IMR-90 (cell line): Measurements from ENCODE around the gene LONP2. TPM values are rescaled to one million over a fixed set of nuclear protein-coding genes. Genes with fewer than 3 reads are reported as not detected.

Experiments
- ATAC-seq: fragments of 200-7000 bp; cut with Tn5 transposase; 2 replicates; pipeline ENCODE4 v1.9.1; 2020; ENCODE audit warnings: low read depth, mild to moderate bottlenecking, moderate library complexity
- BruUV-seq: library from RNA; stranded (reverse); fragments of 400-500 nt; replicated peaks from 2 replicates; lab custom pipeline; 2021; lab: Mats Ljungman, UMichigan
- CTCF ChIA-PET: fragments of 300-600 bp; formaldehyde crosslinking; extraction: SDS; loops from one replicate; lab custom pipeline; 2021; ENCODE audit warnings: antibody characterized with exemption; lab: Yijun Ruan, JAX
- POLR2A ChIA-PET: fragments of 300-600 bp; sonication (Branson Sonifier 250); formaldehyde crosslinking; loops from one replicate; lab custom pipeline; 2022; ENCODE audit warnings: antibody characterized with exemption; ENCODE audit not compliant: unreplicated experiment; lab: Charles Lee
- DNase-seq: peaks from one replicate; pipeline ENCODE4 v3.0.0; 2013
- H2AFZ ChIP-seq: replicated peaks from 2 replicates; pipeline ENCODE3; 2013; ENCODE audit warnings: low read length, mild to moderate bottlenecking; ENCODE audit not compliant: poor library complexity
- H2AK5ac ChIP-seq: 2 replicates; pipeline ENCODE4 v1.6.1; 2013; ENCODE audit warnings: low read depth, low read length, inconsistent platforms
- H2AK9ac ChIP-seq: replicated peaks from 2 replicates; pipeline ENCODE3; 2013; ENCODE audit warnings: mild to moderate bottlenecking, low read depth, low read length, moderate library complexity; ENCODE audit not compliant: poor library complexity
- H2BK120ac ChIP-seq: 2 replicates; pipeline ENCODE4 v1.6.1; 2013; ENCODE audit warnings: low read depth, low read length, inconsistent platforms
- H2BK15ac ChIP-seq: 3 replicates; pipeline ENCODE4 v1.6.1; 2013; ENCODE audit warnings: low read depth, low read length, inconsistent platforms
- H2BK20ac ChIP-seq: 2 replicates; pipeline ENCODE4 v1.6.1; 2013; ENCODE audit warnings: low read depth, mild to moderate bottlenecking, inconsistent platforms, low read length, moderate library complexity
- H2BK5ac ChIP-seq: 2 replicates; pipeline ENCODE4 v1.6.1; 2013; ENCODE audit warnings: mild to moderate bottlenecking, low read depth, low read length, inconsistent platforms; ENCODE audit not compliant: poor library complexity, severe bottlenecking
- H3K14ac ChIP-seq: replicated peaks from 2 replicates; pipeline ENCODE4 v1.6.1; 2013; ENCODE audit warnings: low read depth, low read length, inconsistent platforms
- H3K18ac ChIP-seq: 2 replicates; pipeline ENCODE4 v1.6.1; 2013; ENCODE audit warnings: low read depth, low read length, control low read depth
- H3K23ac ChIP-seq: 2 replicates; pipeline ENCODE4 v1.6.1; 2013; ENCODE audit warnings: low read depth, low read length, inconsistent platforms
- H3K27ac ChIP-seq: 2 replicates; pipeline ENCODE4 v1.5.1; 2013; ENCODE audit warnings: mild to moderate bottlenecking, control low read depth, low read length; ENCODE audit not compliant: insufficient read depth
- H3K27me3 ChIP-seq: 2 replicates; pipeline ENCODE4 v1.6.1; 2013; ENCODE audit warnings: low read length; ENCODE audit not compliant: control insufficient read depth, insufficient read depth
- H3K36me3 ChIP-seq: 2 replicates; pipeline ENCODE4 v1.6.1; 2013; ENCODE audit warnings: low read length, mixed read lengths; ENCODE audit not compliant: control insufficient read depth, insufficient read depth
- H3K4ac ChIP-seq: 2 replicates; pipeline ENCODE4 v1.6.1; 2013; ENCODE audit warnings: low read depth, low read length, inconsistent platforms
- H3K4me1 ChIP-seq: 2 replicates; pipeline ENCODE4 v1.6.1; 2013; ENCODE audit warnings: low read length, mixed read lengths; ENCODE audit not compliant: control insufficient read depth, insufficient read depth
- H3K4me2 ChIP-seq: 2 replicates; pipeline ENCODE4 v1.6.1; 2013; ENCODE audit warnings: low read depth, mild to moderate bottlenecking, control low read depth, low read length, moderate library complexity
- H3K4me3 ChIP-seq: 2 replicates; pipeline ENCODE4 v1.5.1; 2013; ENCODE audit warnings: low read depth, mild to moderate bottlenecking, control low read depth, low read length, moderate library complexity; ENCODE audit not compliant: insufficient read depth
- H3K56ac ChIP-seq: 2 replicates; pipeline ENCODE4 v1.6.1; 2013; ENCODE audit warnings: low read length, inconsistent platforms; ENCODE audit not compliant: insufficient read depth; ENCODE audit errors: extremely low read depth
- H3K79me1 ChIP-seq, 2 experiments: 2 replicates each; pipeline ENCODE4 v1.6.1; 2013; ENCODE audit warnings: low read length in 2 of 2, inconsistent platforms in 1 of 2, low read depth in 1 of 2
- H3K9ac ChIP-seq: 2 replicates; pipeline ENCODE4 v1.6.1; 2013; ENCODE audit warnings: low read depth, low read length, control low read depth
- H3K9me1 ChIP-seq: 2 replicates; pipeline ENCODE4 v1.6.1; 2013; ENCODE audit warnings: low read length, inconsistent platforms; ENCODE audit not compliant: insufficient read depth
- H3K9me3 ChIP-seq: 2 replicates; pipeline ENCODE4 v1.6.1; 2013; ENCODE audit warnings: low read length; ENCODE audit not compliant: control insufficient read depth, insufficient read depth
- H4K20me1 ChIP-seq: 2 replicates; pipeline ENCODE4 v1.6.1; 2013; ENCODE audit warnings: low read length, inconsistent platforms; ENCODE audit not compliant: insufficient read depth
- H4K5ac ChIP-seq: 2 replicates; pipeline ENCODE4 v1.6.1; 2013; ENCODE audit warnings: mild to moderate bottlenecking, low read depth, low read length, control low read depth
- H4K8ac ChIP-seq, 2 experiments: 2 replicates each; pipeline ENCODE4 v1.6.1; 2013; ENCODE audit warnings: low read depth in 2 of 2, low read length in 2 of 2, control low read depth in 1 of 2, inconsistent platforms in 1 of 2
- H4K91ac ChIP-seq: 2 replicates; pipeline ENCODE4 v1.6.1; 2013; ENCODE audit warnings: low read depth, low read length, inconsistent platforms; ENCODE audit not compliant: insufficient read depth
- NFE2L2 ChIP-seq: fragments of 150-350 bp; IDR thresholded peaks from 2 replicates; pipeline ENCODE4 v1.6.1; 2016; ENCODE audit warnings: low read depth, mild to moderate bottlenecking, low read length
- POLR2A ChIP-seq: IDR thresholded peaks from 2 replicates; pipeline ENCODE4 v1.6.1; 2012; ENCODE audit warnings: mild to moderate bottlenecking, low read depth, low read length
- RCOR1 ChIP-seq: IDR thresholded peaks from 2 replicates; pipeline ENCODE4 v1.6.1; 2012; ENCODE audit warnings: mild to moderate bottlenecking, low read length, improper control_type of control experiment; ENCODE audit not compliant: insufficient replicate concordance
- RFX5 ChIP-seq: IDR thresholded peaks from 2 replicates; pipeline ENCODE4 v1.8.0; 2012; ENCODE audit warnings: low read depth, mild to moderate bottlenecking, low read length, moderate library complexity
- SMC3 ChIP-seq: fragments of 150-350 bp; IDR thresholded peaks from 2 replicates; pipeline ENCODE4 v1.6.1; 2016; ENCODE audit warnings: low read depth, mild to moderate bottlenecking, antibody characterized with exemption, low read length, moderate library complexity
- WGBS, 2 experiments: methylation state at CpG; one replicate each; pipeline versions ENCODE4 v1.1.5 to v1.1.7; 2013; ENCODE audit warnings: missing lambda C conversion rate in 2 of 2; ENCODE audit not compliant: insufficient read length in 1 of 2; ENCODE audit errors: extremely low coverage in 2 of 2; 5-methylcytosine and 5-hydroxymethylcytosine counted together
- dilution Hi-C: fragments of 300-500 bp; cut with HindIII; formaldehyde crosslinking; loops from one replicate; pipeline ENCODE4 v1.14.3; 2018; ENCODE audit warnings: low sequenced_read_pairs; ENCODE audit not compliant: unreplicated experiment
- in situ Hi-C: fragments of 300-500 bp; cut with MboI; formaldehyde crosslinking; loops from 3 replicates; pipeline ENCODE4 v1.14.3; 2019; ENCODE audit warnings: low sequenced_read_pairs, inconsistent platforms, mixed read lengths
- intact Hi-C: fragments of 100-400 bp; cut with micrococcal nuclease; formaldehyde crosslinking; loops from 2 replicates; pipeline ENCODE4 v1.10.0; 2022
- polyA plus RNA-seq, 3 experiments: library from polyadenylated mRNA; depleted of rRNA; stranded (reverse); fragments of >200 nt; gene quantifications; 2 replicates each; pipeline ENCODE4 v1.2.3, GENCODE V29; 2012; ENCODE audit warnings: low replicate concordance in 1 of 3
- total RNA-seq: library from RNA; depleted of rRNA; stranded (reverse); fragments of >200 nt; gene quantifications from 2 replicates; pipeline ENCODE4 v1.2.3, GENCODE V29; 2012
- TF ChIP-seq, protein P1 (sequence below): fragments of 150-350 bp; IDR thresholded peaks from 2 replicates; pipeline ENCODE4 v1.6.1; 2017; ENCODE audit warnings: mild to moderate bottlenecking, antibody characterized with exemption, low read length, low read depth

Gene LONP2
- total and polyA plus RNA-seq, 2 of the 4 experiments (the other 2 are of a cell fraction) = 31.5 to 90.9 TPM

DNA sequence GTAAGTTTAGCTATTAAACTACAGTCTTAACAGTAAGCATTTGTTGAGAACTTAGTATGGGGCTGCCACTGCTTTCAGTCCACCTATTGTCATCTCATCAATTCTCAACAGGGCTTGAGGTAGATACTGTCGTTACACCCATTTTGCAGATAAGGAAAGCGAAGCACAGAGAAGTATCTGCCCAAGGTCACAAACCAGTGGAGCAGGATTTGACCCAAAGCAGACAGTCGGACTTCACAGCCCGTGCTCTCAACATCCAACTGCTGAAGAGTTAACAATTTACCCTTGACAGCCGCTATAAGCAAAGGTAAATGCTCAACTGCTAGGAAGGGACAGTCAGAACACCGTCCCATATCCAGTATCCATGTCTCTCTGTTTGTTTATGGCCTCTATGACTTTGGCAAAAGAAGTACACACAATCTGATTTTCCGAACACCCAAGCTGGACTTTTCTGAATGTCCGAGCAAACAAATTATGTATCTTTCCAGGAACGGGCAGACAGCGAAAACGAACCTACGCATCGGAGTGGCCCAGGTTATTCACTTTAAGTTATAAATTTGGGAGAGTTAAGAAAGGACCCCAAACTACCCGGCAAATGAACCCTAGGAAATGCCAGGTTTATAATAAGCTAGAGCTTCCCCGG is 139.9 kb downstream of the LONP2 start:
- ATAC-seq (no peak), DNase-seq (no peak)
- in situ Hi-C loops = no loop called here
- H2BK5ac ChIP-seq = peak overlapping the region; percentile 79
- H2AK9ac ChIP-seq = peak overlapping the region; percentile 59
- H2BK20ac ChIP-seq = no peak overlapping the region
- dilution Hi-C loops = no loop called here
- H3K9me3 ChIP-seq = no peaks in the 10 kb centered on the region
- H3K18ac ChIP-seq = peak overlapping the region; percentile 79
- peak overlapping the region; percentile 95 for H3K4me3 ChIP-seq
- peak overlapping the region; percentile 15 to 58; a peak in 2 of 4 replicates for H4K8ac ChIP-seq
- H4K20me1 ChIP-seq = peaks cover 41% of the 10 kb centered on the region
- CTCF ChIA-PET = interaction anchor here (0.5 to 2.5 kb wide), 4 partner anchors 12 to 239 kb away, joined by 3 to 11 read pairs (median 4); no protein-coding TSS in a partner anchor
- no peaks in the 10 kb centered on the region for H3K27me3 ChIP-seq
- peak overlapping the region; percentile 96 for H3K9ac ChIP-seq
- no peaks in the 10 kb centered on the region for H3K36me3 ChIP-seq
- peaks cover 9% of the 10 kb centered on the region; the same call in 1 of the 2 replicates for H3K9me1 ChIP-seq
- POLR2A ChIA-PET = interaction anchor here (0.5 kb wide), 1 partner anchor 67 kb away, joined by 5 read pairs; no protein-coding TSS in a partner anchor
- peak overlapping the region; percentile 38 for H4K5ac ChIP-seq
- H4K91ac ChIP-seq = peak overlapping the region; percentile 60
- H3K27ac ChIP-seq = peak overlapping the region; percentile 97
- H3K4me2 ChIP-seq = peak overlapping the region; percentile 96
- TF ChIP-seq NFE2L2 = no peak
- TF ChIP-seq, protein P1, sequence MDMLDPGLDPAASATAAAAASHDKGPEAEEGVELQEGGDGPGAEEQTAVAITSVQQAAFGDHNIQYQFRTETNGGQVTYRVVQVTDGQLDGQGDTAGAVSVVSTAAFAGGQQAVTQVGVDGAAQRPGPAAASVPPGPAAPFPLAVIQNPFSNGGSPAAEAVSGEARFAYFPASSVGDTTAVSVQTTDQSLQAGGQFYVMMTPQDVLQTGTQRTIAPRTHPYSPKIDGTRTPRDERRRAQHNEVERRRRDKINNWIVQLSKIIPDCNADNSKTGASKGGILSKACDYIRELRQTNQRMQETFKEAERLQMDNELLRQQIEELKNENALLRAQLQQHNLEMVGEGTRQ = no peak
- TF ChIP-seq SMC3 = no peak
- TF ChIP-seq POLR2A = no peak
- TF ChIP-seq RCOR1 = no peak
- no peak for TF ChIP-seq RFX5
- H2BK15ac ChIP-seq = peak overlapping the region; percentile 18; the same call in 1 of the 3 replicates
- intact Hi-C loops = loop anchor here (1.0 to 5.0 kb wide), 3 partner anchors 18 to 223 kb away; no protein-coding TSS in a partner anchor
- peak overlapping the region; percentile 23; the same call in 1 of the 2 replicates for H2BK120ac ChIP-seq
- peak overlapping the region; percentile 95 for H3K14ac ChIP-seq
- no TSS peak for BruUV-seq
- peak overlapping the region; percentile 67 for H3K56ac ChIP-seq
- WGBS, 2 experiments = 2% methylated on average over 6 of the region's 15 CpGs; no CpG with 5 or more reads in 1 of the 2 experiments
- H3K23ac ChIP-seq = peak overlapping the region; percentile 95
- H3K4me1 ChIP-seq = peaks cover 2% of the 10 kb centered on the region
- H2AK5ac ChIP-seq = peak overlapping the region; percentile 63; the same call in 1 of the 2 replicates
- H2AFZ ChIP-seq = peak overlapping the region; percentile 82
- peaks cover 0 to 43% of the 10 kb centered on the region in 2 experiments; a peak in 3 of 4 replicates for H3K79me1 ChIP-seq
- peak overlapping the region; percentile 57 for H3K4ac ChIP-seq
